ENCODE data around the gene SLC35A4. TPM values are rescaled to one million over a fixed set of nuclear protein-coding genes. Genes with fewer than 3 reads are reported as not detected.

Gene SLC35A4
- total RNA-seq, 2 donors from 2014 or later = 61.8 to 107 TPM

DNA sequence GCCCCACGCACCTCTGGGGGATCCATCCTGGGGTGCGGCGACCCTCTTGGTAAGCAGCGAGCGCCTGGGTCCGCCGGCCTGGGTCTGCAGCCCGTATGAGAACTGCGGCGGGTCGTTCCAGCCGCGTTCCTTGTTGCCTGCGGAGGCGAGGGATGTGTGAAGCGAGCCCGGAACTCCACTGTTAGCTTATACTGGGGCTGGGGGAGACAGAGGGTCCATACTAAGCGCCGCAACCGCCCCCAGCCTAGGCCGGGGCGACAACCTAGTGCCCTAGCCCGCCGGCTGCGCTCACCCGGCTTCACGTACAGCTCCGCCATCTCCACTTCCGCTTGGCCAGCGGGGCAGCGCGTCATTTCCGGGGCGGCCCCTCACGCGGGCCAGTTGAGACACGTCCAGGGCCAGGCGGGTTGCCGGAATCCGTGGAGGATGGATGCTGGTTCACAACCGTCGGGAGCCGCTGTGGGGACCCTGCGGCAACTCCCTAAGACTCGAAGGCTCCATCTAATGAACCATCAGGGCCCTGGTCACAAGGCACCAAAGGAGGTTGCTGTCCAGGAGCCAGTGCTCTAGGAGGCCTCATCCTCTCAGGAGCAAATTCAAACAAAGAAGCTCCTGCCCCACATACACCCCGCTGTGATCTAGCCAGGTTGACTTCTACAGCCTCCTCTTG is 7.4 kb upstream of the SLC35A4 start, which contains the start of gene SRA1:
Gene SRA1 (minus strand): TSS at position 338 of the 670 bp plus-strand sequence. CDS start 21 bp downstream, at position 317.
- under 1% methylated on average over 29 of the region's 46 CpGs for WGBS
- peaks cover 5% of the 10 kb centered on the region for H3K4me1 ChIP-seq (replicated peaks)
- DNase-seq (ENCODE audit: low spot score) = peak; percentile 92
- intact Hi-C loops (cut with DNase I) = loop anchor here (5.0 kb wide), 1 partner anchor 155 kb away; the partner anchor contains the start of gene ANKHD1
- TF ChIP-seq POLR2AphosphoS5 (IDR thresholded peaks at IDR 0.05) (peak; percentile 99), POLR2A (IDR thresholded peaks at IDR 0.05) (peak; percentile 92)
- TF ChIP-seq, protein P1, sequence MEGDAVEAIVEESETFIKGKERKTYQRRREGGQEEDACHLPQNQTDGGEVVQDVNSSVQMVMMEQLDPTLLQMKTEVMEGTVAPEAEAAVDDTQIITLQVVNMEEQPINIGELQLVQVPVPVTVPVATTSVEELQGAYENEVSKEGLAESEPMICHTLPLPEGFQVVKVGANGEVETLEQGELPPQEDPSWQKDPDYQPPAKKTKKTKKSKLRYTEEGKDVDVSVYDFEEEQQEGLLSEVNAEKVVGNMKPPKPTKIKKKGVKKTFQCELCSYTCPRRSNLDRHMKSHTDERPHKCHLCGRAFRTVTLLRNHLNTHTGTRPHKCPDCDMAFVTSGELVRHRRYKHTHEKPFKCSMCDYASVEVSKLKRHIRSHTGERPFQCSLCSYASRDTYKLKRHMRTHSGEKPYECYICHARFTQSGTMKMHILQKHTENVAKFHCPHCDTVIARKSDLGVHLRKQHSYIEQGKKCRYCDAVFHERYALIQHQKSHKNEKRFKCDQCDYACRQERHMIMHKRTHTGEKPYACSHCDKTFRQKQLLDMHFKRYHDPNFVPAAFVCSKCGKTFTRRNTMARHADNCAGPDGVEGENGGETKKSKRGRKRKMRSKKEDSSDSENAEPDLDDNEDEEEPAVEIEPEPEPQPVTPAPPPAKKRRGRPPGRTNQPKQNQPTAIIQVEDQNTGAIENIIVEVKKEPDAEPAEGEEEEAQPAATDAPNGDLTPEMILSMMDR (IDR thresholded peaks at IDR 0.05) = peak in 1 of 4 experiments; percentile 25
- no peaks in the 10 kb centered on the region for H3K9me3 ChIP-seq
- H3K27ac ChIP-seq = peak within 1 kb of the TSS; percentile 76 to 77
- H3K36me3 ChIP-seq = no peaks in the 10 kb centered on the region
- no peaks in the 10 kb centered on the region for H3K27me3 ChIP-seq (replicated peaks; ENCODE audit: insufficient read depth)
- H3K4me3 ChIP-seq = peak within 1 kb of the TSS; percentile 54 to 82

DNA sequence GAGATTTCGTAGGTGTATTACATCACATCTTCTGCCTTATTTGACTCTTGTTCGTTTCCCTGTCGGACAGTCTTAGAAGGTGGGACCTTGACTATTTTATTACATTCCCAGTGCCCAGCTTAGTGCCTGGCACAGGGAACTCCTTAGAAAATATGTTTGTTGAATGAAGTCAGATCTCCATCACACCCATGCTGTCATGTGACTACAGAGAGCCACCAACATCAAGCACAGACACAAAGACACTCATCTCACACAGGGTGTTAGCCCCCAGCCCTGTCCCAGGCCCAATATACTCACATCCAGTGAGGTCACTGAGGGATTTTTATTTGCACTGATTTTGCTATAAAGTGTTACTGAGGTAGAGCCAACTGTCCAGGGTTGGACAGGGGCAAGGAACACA is 6.7 kb upstream of the SLC35A4 start:
- intact Hi-C loops (cut with DNase I) = loop anchor here (5.0 kb wide), 1 partner anchor 156 kb away; the partner anchor contains the start of gene ANKHD1
- peak overlapping the region; percentile 76 to 77 for H3K27ac ChIP-seq
- WGBS = 90% methylated on average over 3 of the region's 3 CpGs
- peaks cover 5% of the 10 kb centered on the region for H3K4me1 ChIP-seq (replicated peaks)
- H3K4me3 ChIP-seq = no peak overlapping the region
- TF ChIP-seq POLR2AphosphoS5 (IDR thresholded peaks at IDR 0.05) = no peak
- TF ChIP-seq, protein P1 (IDR thresholded peaks at IDR 0.05) = no peak
- DNase-seq (ENCODE audit: low spot score) = no peak
- H3K27me3 ChIP-seq (replicated peaks; ENCODE audit: insufficient read depth) = no peaks in the 10 kb centered on the region
- H3K9me3 ChIP-seq = no peaks in the 10 kb centered on the region
- H3K36me3 ChIP-seq = no peaks in the 10 kb centered on the region

DNA sequence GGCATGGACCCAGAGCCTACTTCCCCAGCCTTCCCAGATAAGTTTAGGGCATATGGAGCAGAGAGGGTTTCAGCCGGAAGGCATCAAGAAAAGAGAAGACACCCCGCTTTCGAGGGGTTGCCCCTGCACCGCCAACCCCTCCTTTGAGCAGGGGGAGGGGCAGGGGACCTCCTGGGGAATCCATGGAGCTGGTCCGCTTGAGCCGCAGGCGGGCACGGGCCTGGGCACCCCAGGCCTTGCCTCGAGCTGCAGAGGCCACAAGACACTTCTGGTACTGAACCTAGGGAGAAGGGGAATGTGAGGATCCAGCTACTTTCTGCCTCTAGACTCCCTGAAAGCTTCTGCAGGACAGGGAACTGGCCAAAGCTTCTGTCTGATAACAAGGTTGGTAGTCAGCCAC is 6.1 kb upstream of the SLC35A4 start:
- 88% methylated on average over 9 of the region's 9 CpGs for WGBS
- H3K27ac ChIP-seq = no peak overlapping the region
- intact Hi-C loops (cut with DNase I) = loop anchor here (5.0 kb wide), 1 partner anchor 156 kb away; the partner anchor contains the start of gene ANKHD1

DNA sequence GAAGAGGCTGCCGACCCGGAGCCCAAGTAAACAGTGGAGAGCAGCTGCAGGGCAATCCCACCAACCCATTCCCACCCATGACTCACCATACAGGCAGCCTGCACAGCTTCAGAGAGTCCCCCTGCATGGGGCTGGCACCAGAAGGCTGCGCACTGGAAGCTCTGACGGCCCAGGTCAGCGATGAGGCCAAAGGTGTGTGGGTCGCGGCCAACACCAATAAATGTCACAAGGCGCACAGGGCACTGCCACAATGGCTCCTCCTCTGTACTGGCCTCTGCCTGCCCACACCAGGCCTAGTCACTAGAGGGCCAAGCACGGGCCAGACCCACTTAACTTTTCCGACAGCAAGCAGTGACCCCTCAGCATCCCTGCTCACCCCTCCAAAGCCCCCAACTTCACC is 4.4 kb upstream of the SLC35A4 start:
- no peak for DNase-seq (ENCODE audit: low spot score)
- no peaks in the 10 kb centered on the region for H3K9me3 ChIP-seq
- H3K27me3 ChIP-seq (replicated peaks; ENCODE audit: insufficient read depth) = no peaks in the 10 kb centered on the region
- H3K27ac ChIP-seq = no peak overlapping the region
- H3K4me3 ChIP-seq = no peak overlapping the region
- peaks cover 5% of the 10 kb centered on the region for H3K4me1 ChIP-seq (replicated peaks)
- no peaks in the 10 kb centered on the region for H3K36me3 ChIP-seq
- TF ChIP-seq, protein P1 (IDR thresholded peaks at IDR 0.05) = no peak
- no peak for TF ChIP-seq POLR2AphosphoS5 (IDR thresholded peaks at IDR 0.05)
- no peak for TF ChIP-seq POLR2A (IDR thresholded peaks at IDR 0.05)
- 85% methylated on average over 10 of the region's 10 CpGs for WGBS
- intact Hi-C loops (cut with DNase I) = loop anchor here (5.0 kb wide), 1 partner anchor 87 kb away; the partner anchor contains the start of genes IK and NDUFA2

More for the DNA sequence above, 6.1 kb upstream of the SLC35A4 start:
- no peak for TF ChIP-seq POLR2A (IDR thresholded peaks at IDR 0.05)
- TF ChIP-seq POLR2AphosphoS5 (IDR thresholded peaks at IDR 0.05) = no peak
- TF ChIP-seq, protein P1 (IDR thresholded peaks at IDR 0.05) = no peak
- Histone ChIP-seq H3K4me1 (replicated peaks) (peaks cover 5% of the 10 kb centered on the region), H3K36me3 (no peaks in the 10 kb centered on the region), H3K9me3 (no peaks in the 10 kb centered on the region), H3K27me3 (replicated peaks; ENCODE audit: insufficient read depth) (no peaks in the 10 kb centered on the region), H3K4me3 (no peak overlapping the region)
- DNase-seq (ENCODE audit: low spot score) = no peak

Measured in prostate gland (tissue), 2 donors.